AG09319 (cell line): Measurements from ENCODE around the gene RHAG.

Experiments
- DNase-seq: peaks from one replicate; pipeline ENCODE4 v3.0.0-alpha.2; 2010; ENCODE audit warnings: low read depth; ENCODE audit errors: extremely low read depth
- TF ChIP-seq, protein P1 (sequence below): IDR thresholded peaks from 2 replicates; pipeline ENCODE4 v1.5.1; 2011; ENCODE audit warnings: low read depth, mild to moderate bottlenecking, inconsistent platforms, low read length, moderate library complexity

Gene RHAG

DNA sequence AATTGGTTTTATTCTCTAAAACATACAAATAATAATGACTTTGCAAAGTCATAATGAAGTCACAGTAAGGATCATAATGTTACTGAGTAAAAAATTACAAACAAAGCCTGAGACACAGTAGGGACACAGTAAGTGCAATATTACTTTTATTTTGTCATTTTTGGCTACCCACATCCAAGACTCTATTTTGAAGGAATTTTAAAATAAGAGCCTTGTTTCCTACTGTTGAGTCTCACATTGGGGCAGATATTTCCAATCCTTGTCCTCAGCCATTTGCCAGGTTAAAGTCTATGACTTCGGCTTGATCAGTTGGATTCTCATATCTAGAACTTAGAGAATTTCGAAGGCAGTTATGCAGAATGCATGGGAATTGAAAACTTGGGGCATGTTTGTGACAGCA, 10.8 kb upstream of the RHAG start:
- TF ChIP-seq, protein P1, sequence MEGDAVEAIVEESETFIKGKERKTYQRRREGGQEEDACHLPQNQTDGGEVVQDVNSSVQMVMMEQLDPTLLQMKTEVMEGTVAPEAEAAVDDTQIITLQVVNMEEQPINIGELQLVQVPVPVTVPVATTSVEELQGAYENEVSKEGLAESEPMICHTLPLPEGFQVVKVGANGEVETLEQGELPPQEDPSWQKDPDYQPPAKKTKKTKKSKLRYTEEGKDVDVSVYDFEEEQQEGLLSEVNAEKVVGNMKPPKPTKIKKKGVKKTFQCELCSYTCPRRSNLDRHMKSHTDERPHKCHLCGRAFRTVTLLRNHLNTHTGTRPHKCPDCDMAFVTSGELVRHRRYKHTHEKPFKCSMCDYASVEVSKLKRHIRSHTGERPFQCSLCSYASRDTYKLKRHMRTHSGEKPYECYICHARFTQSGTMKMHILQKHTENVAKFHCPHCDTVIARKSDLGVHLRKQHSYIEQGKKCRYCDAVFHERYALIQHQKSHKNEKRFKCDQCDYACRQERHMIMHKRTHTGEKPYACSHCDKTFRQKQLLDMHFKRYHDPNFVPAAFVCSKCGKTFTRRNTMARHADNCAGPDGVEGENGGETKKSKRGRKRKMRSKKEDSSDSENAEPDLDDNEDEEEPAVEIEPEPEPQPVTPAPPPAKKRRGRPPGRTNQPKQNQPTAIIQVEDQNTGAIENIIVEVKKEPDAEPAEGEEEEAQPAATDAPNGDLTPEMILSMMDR: no peak
- DNase-seq: no peak

DNA sequence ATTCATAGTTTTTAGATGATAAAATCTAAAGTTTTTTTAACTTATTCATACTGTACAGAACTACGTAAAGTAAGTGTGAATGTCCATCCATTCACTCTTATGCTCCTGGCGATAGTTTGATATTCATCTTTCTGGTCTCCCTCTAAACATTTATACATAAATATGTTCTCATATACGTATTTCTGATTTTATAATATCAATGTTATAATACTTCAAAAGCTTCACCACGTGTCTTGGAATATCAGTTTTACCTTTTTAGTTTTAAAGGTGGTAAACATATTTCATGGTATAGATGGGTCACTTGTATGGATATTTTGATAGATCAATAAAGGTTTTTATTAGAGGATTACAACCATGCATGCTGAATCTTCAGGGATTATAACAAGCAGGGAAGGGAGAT, 10.3 kb upstream of the RHAG start:
- no peak for DNase-seq
- TF ChIP-seq, protein P1: no peak

DNA sequence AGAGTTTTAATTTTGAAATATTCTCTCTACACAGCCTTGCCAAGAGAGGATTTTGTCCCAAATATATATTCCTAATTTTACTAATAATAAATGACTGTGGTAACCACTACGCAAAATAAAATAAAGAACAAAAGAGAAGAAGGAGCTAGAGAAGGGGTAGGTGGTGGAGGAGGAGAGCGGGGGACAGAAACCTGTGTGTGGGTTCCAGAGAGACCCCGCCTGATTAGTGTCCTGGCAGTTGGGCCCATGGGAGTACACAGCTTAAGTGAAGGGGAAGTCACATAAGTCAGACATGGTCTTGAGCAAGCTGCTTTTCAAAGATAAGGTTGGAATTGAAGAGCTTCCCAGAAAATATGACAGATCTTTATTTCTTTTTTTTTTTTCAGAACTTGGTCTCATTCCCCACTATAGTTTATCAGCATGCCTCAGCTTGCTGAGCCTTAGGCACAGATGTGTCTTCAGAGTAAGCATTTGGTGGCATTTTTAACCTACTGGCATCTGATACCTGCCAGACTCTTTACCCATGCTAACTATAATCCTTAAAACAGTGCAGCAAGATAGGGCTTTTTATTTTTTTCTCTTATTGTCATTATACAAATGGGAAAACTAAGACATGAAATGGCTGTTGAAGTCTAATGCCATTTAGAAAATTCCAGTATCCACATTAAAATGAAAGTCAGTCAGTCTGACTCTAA, 9.6 kb upstream of the RHAG start:
- TF ChIP-seq, protein P1: no peak

DNA sequence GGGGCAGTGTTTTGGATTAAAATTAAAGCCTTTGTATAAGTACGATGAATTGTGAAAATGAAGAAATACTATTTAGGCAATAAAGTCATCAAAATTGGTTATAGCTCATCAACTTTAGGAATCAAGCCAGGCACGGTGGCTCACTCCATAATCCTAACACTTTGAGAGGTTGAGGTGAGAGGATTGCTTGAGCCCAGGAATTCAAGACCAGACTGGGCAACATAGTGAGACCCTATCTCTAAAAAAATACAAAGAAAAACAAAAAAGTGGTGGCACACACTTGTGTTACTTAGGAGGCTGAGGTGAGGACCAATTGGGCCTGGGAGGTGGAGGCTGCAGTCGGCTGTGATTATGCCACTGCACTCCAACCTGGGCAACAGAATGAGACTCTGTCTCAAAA, 8.5 kb upstream of the RHAG start:
- no peak for DNase-seq
- TF ChIP-seq, protein P1: no peak

More for the DNA sequence above, 9.6 kb upstream of the RHAG start:
- DNase-seq: no peak

DNA sequence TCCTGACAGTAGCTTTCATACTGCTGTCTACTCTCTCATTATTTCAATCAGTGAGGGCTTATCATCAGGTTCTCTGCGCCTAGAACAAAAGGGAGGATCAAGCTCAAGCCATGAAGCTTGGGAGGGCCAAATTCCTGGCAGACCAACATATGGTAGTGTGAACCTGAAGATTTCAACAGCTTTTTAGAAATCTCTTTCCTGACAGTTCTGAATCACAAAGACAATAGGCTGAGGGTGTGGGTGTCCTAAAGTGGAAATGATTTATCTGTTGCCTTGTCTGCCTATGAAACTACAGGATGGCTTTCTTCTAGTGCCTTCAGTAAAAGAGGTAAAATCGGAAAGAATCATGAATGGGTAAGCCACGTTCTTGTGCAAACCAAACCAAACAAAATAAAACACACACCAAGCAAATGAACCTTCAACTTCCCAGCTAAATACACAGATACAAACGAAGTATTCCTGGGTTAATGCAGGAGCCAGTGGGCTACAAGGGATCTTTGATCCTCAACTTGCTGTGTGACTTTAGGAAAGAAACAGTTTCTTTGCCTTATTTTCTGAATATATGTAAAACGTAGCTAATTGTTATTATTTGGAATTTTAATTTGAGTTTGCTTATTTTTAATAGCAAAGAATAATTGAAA, 2.7 kb upstream of the RHAG start:
- TF ChIP-seq, protein P1: no peak

DNA sequence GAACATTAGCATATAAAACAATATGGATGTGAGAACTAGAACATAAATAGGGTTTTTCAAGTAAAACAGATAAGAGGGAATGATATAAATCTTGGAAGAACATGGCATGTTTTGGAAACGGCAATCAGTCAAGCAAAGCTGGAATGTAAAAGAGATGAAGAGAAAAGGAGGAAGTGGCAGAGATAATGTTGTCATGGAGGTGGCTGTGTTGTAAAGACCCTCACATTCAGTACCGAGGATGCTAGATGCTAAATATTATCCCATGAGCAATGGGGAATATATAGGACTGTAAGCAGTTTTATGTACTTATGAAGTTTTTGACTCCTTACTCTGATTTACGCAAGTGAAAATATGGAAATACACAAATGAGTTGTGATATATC, 702 bp upstream of the RHAG start:
- no peak for DNase-seq
- TF ChIP-seq, protein P1: no peak

More for the DNA sequence above, 2.7 kb upstream of the RHAG start:
- DNase-seq: no peak

DNA sequence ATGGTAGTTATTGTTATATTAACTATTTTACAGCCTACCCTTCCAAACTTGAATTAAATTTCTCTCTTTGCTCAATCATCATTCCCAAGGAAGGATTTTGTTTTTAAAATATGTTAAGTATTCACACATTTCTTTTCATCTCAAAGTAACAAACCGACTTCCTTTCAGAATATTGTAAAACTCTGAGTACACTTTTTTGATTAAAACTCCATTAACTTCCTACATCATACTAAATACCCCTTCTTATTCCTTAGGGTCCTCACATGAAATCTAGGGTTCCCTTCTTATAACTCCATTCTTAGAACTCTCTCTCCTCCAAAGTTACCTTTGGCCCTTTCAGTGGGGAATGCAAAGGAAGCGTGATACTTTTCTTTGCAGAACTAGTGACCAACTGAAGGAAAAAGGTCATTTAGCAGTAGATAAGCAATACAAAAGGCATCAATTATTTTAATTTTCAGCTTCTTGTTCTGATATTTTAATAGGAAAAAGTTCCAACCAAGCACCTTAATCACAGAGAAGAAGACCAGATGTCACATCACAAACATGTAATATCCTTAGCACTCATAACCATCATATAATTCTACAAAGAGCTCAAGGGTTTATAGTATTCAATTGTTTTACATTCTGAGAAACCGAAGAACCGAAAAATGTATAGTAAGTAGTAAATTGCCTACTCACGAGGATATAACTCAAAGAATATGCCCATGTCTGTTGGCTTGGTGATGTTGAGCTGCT, 494 bp downstream of the RHAG start:
- no peak for DNase-seq
- TF ChIP-seq, protein P1: no peak
